Karpas-422 (cell line): ENCODE results near the gene PCDH19. TPM values are rescaled to one million over a fixed set of nuclear protein-coding genes. Genes with fewer than 3 reads are reported as not detected.

ENCODE experiments used
- DNase-seq: peaks from one replicate; pipeline ENCODE4 v3.0.0-alpha.2; 2015
- H2AFZ ChIP-seq: fragments of 200-600 bp; sonication (generic); 2 replicates; pipeline ENCODE4 v1.6.1; 2014; ENCODE audit warnings: antibody characterized with exemption, low read length, mixed read lengths
- H3K27ac ChIP-seq: fragments of 200-600 bp; sonication (generic); 2 replicates; pipeline ENCODE4 v1.5.1; 2014; ENCODE audit warnings: mild to moderate bottlenecking, low read length, moderate library complexity
- H3K27me3 ChIP-seq: fragments of 200-600 bp; sonication (generic); 2 replicates; pipeline ENCODE4 v1.6.1; 2014; ENCODE audit warnings: low read length, mixed read lengths
- H3K36me3 ChIP-seq: fragments of 200-600 bp; sonication (generic); 2 replicates; pipeline ENCODE4 v1.6.1; 2014; ENCODE audit warnings: low read length, mixed read lengths; ENCODE audit not compliant: insufficient read depth
- H3K4me1 ChIP-seq: fragments of 200-600 bp; sonication (generic); 2 replicates; pipeline ENCODE4 v1.6.1; 2014; ENCODE audit warnings: mild to moderate bottlenecking, low read length, mixed read lengths
- H3K4me2 ChIP-seq: fragments of 200-600 bp; sonication (generic); 2 replicates; pipeline ENCODE4 v1.6.1; 2014; ENCODE audit warnings: low read length, low read depth, mild to moderate bottlenecking; ENCODE audit not compliant: poor library complexity, severe bottlenecking
- H3K4me3 ChIP-seq: fragments of 200-600 bp; sonication (generic); 2 replicates; pipeline ENCODE4 v1.5.1; 2014; ENCODE audit warnings: mild to moderate bottlenecking, antibody characterized with exemption, low read length, mixed read lengths
- H3K79me2 ChIP-seq: fragments of 200-600 bp; sonication (generic); 2 replicates; pipeline ENCODE4 v1.6.1; 2014; ENCODE audit warnings: mild to moderate bottlenecking, low read length, mixed read lengths
- H3K9ac ChIP-seq: fragments of 200-600 bp; sonication (generic); 2 replicates; pipeline ENCODE4 v1.6.0; 2014; ENCODE audit warnings: low read length
- H3K9me2 ChIP-seq: fragments of 200-600 bp; sonication (generic), shearing (Covaris generic); replicated peaks from 2 replicates; pipeline ENCODE4 v1.6.0; 2014; ENCODE audit warnings: mild to moderate bottlenecking, low read length, moderate library complexity; ENCODE audit not compliant: insufficient read depth
- H3K9me3 ChIP-seq: fragments of 300-700, 200-600 bp; sonication (generic); 2 replicates; pipeline ENCODE4 v1.6.1; 2014; ENCODE audit warnings: low read length, mixed read lengths
- H4K20me1 ChIP-seq: fragments of 200-600 bp; sonication (generic); 2 replicates; pipeline ENCODE4 v1.6.1; 2014; ENCODE audit warnings: mild to moderate bottlenecking, antibody characterized with exemption, low read length, low read depth; ENCODE audit not compliant: insufficient read depth
- total RNA-seq: library from RNA; depleted of rRNA; stranded (reverse); fragments of >200 nt; shearing (Covaris generic); gene quantifications from 2 replicates; pipeline ENCODE4 v1.2.3, GENCODE V29; 2014; ENCODE audit warnings: low replicate concordance

The PCDH19 gene
- total RNA-seq, 1 experiment from 2014 or later: not detected

GRCh38 chrX:100350704-100351489, 59.2 kb downstream of the PCDH19 start:
- no peaks in the 10 kb centered on the region for H3K9me2 ChIP-seq
- no peak overlapping the region for H3K4me3 ChIP-seq
- DNase-seq: no peak
- H2AFZ ChIP-seq: no peak overlapping the region
- peaks cover 18% of the 10 kb centered on the region for H3K4me1 ChIP-seq
- no peaks in the 10 kb centered on the region for H3K27me3 ChIP-seq
- H3K27ac ChIP-seq: no peak overlapping the region
- H3K9me3 ChIP-seq: no peaks in the 10 kb centered on the region
- H3K4me2 ChIP-seq: no peak overlapping the region
- H3K36me3 ChIP-seq: no peaks in the 10 kb centered on the region
- H3K9ac ChIP-seq: no peak overlapping the region
- H3K79me2 ChIP-seq: no peaks in the 10 kb centered on the region
- no peaks in the 10 kb centered on the region for H4K20me1 ChIP-seq

- Histone ChIP-seq H3K27me3 (0 out of 2 replicates have a peak, but pooled peaks cover 2% of the 10 kb centered on the region), H3K4me3 (no peak overlapping the region), H3K9me3 (no peaks in the 10 kb centered on the region), H3K9me2 (no peaks in the 10 kb centered on the region), H3K4me2 (no peak overlapping the region), H3K9ac (no peak overlapping the region), H3K79me2 (no peaks in the 10 kb centered on the region), H2AFZ (no peak overlapping the region), H3K27ac (no peak overlapping the region), H4K20me1 (no peaks in the 10 kb centered on the region), H3K36me3 (no peaks in the 10 kb centered on the region), H3K4me1 (peaks cover 5% of the 10 kb centered on the region)
- no peak for DNase-seq
These were observed 60.7 kb downstream of the PCDH19 start for GRCh38 chrX:100349391-100349790.

GRCh38 chrX:100341142-100341510, 68.9 kb downstream of the PCDH19 start:
- Histone ChIP-seq H3K36me3 (no peaks in the 10 kb centered on the region), H3K4me1 (no peaks in the 10 kb centered on the region), H3K9me2 (no peaks in the 10 kb centered on the region), H2AFZ (no peak overlapping the region), H3K79me2 (no peaks in the 10 kb centered on the region), H3K9ac (no peak overlapping the region), H3K27ac (no peak overlapping the region), H3K27me3 (0 out of 2 replicates have a peak, but pooled peaks cover 3% of the 10 kb centered on the region), H3K4me3 (no peak overlapping the region), H3K9me3 (no peaks in the 10 kb centered on the region), H3K4me2 (no peak overlapping the region), H4K20me1 (no peaks in the 10 kb centered on the region)
- DNase-seq: no peak

GRCh38 chrX:100340491-100341141, 69.5 kb downstream of the PCDH19 start:
- H2AFZ ChIP-seq: no peak overlapping the region
- no peaks in the 10 kb centered on the region for H3K9me2 ChIP-seq
- H3K4me2 ChIP-seq: no peak overlapping the region
- no peaks in the 10 kb centered on the region for H3K4me1 ChIP-seq
- no peaks in the 10 kb centered on the region for H3K79me2 ChIP-seq
- DNase-seq: no peak
- no peaks in the 10 kb centered on the region for H4K20me1 ChIP-seq
- no peak overlapping the region for H3K4me3 ChIP-seq
- 0 out of 2 replicates have a peak, but pooled peaks cover 3% of the 10 kb centered on the region for H3K27me3 ChIP-seq
- no peaks in the 10 kb centered on the region for H3K36me3 ChIP-seq
- no peak overlapping the region for H3K27ac ChIP-seq
- H3K9me3 ChIP-seq: no peaks in the 10 kb centered on the region
- H3K9ac ChIP-seq: no peak overlapping the region

- Histone ChIP-seq H3K4me1 (no peaks in the 10 kb centered on the region; the same call in 1 of the 2 replicates), H3K9ac (no peak overlapping the region), H3K27ac (no peak overlapping the region), H3K4me2 (no peak overlapping the region), H4K20me1 (no peaks in the 10 kb centered on the region), H3K27me3 (0 out of 2 replicates have a peak, but pooled peaks cover 3% of the 10 kb centered on the region), H3K4me3 (no peak overlapping the region), H3K9me3 (no peaks in the 10 kb centered on the region), H2AFZ (no peak overlapping the region), H3K9me2 (no peaks in the 10 kb centered on the region), H3K36me3 (no peaks in the 10 kb centered on the region), H3K79me2 (no peaks in the 10 kb centered on the region)
- no peak for DNase-seq
These were observed 81.7 kb downstream of the PCDH19 start for GRCh38 chrX:100328351-100328750.

- no peak overlapping the region for H3K27ac ChIP-seq
- H3K79me2 ChIP-seq: no peaks in the 10 kb centered on the region
- no peak overlapping the region for H3K4me2 ChIP-seq
- H4K20me1 ChIP-seq: no peaks in the 10 kb centered on the region
- DNase-seq: no peak
- H3K36me3 ChIP-seq: no peaks in the 10 kb centered on the region
- H3K27me3 ChIP-seq: no peaks in the 10 kb centered on the region
- H2AFZ ChIP-seq: no peak overlapping the region
- no peaks in the 10 kb centered on the region for H3K4me1 ChIP-seq
- no peaks in the 10 kb centered on the region for H3K9me2 ChIP-seq
- H3K9ac ChIP-seq: no peak overlapping the region
- H3K4me3 ChIP-seq: no peak overlapping the region
- no peaks in the 10 kb centered on the region for H3K9me3 ChIP-seq
These were observed 90.4 kb downstream of the PCDH19 start for GRCh38 chrX:100319716-100320115.

GRCh38 chrX:100316987-100317386, 93.1 kb downstream of the PCDH19 start:
- H3K4me3 ChIP-seq: no peak overlapping the region
- H4K20me1 ChIP-seq: no peaks in the 10 kb centered on the region
- no peaks in the 10 kb centered on the region for H3K36me3 ChIP-seq
- H3K4me1 ChIP-seq: no peaks in the 10 kb centered on the region
- no peak overlapping the region for H3K4me2 ChIP-seq
- no peak overlapping the region for H2AFZ ChIP-seq
- H3K9me3 ChIP-seq: no peaks in the 10 kb centered on the region
- no peak overlapping the region for H3K27ac ChIP-seq
- H3K9me2 ChIP-seq: no peaks in the 10 kb centered on the region
- no peak overlapping the region for H3K9ac ChIP-seq
- no peak for DNase-seq
- H3K79me2 ChIP-seq: no peaks in the 10 kb centered on the region
- H3K27me3 ChIP-seq: no peaks in the 10 kb centered on the region

- no peak overlapping the region for H2AFZ ChIP-seq
- no peak overlapping the region for H3K4me2 ChIP-seq
- no peaks in the 10 kb centered on the region for H3K36me3 ChIP-seq
- no peak for DNase-seq
- no peaks in the 10 kb centered on the region for H4K20me1 ChIP-seq
- no peaks in the 10 kb centered on the region for H3K79me2 ChIP-seq
- no peaks in the 10 kb centered on the region for H3K9me3 ChIP-seq
- no peaks in the 10 kb centered on the region for H3K9me2 ChIP-seq
- H3K9ac ChIP-seq: no peak overlapping the region
- no peaks in the 10 kb centered on the region for H3K4me1 ChIP-seq
- no peaks in the 10 kb centered on the region for H3K27me3 ChIP-seq
- no peak overlapping the region for H3K4me3 ChIP-seq
- H3K27ac ChIP-seq: no peak overlapping the region
These were observed 94.5 kb downstream of the PCDH19 start for GRCh38 chrX:100315566-100315965.
